Subcutaneous adipose tissue (tissue), 4 donors: ENCODE data around the gene FLRT1. TPM values are rescaled to one million over a fixed set of nuclear protein-coding genes. Genes with fewer than 3 reads are reported as not detected.

Experiments used
- CTCF ChIP-seq: fragments of 450-650 bp; IDR thresholded peaks from one replicate; pipeline ENCODE4 v1.5.1; 2016; ENCODE audit warnings: low read depth, mild to moderate bottlenecking, control low read depth, antibody characterized with exemption, moderate library complexity
- total RNA-seq, 4 donors: library from RNA; depleted of rRNA; stranded (reverse); fragments of >200 nt; gene quantifications; one replicate each; pipeline ENCODE4 v1.1.0, GENCODE V29; 2016

Gene FLRT1
- total RNA-seq, 4 donors from 2014 or later = 0.22 TPM; not detected in 3

GRCh38 chr11:64081745-64082442, 46.2 kb downstream of the FLRT1 start:
- TF ChIP-seq CTCF = no peak

- TF ChIP-seq CTCF = no peak
Observed at GRCh38 chr11:64083398-64084080, 47.8 kb downstream of the FLRT1 start.

- no peak for TF ChIP-seq CTCF
Observed at GRCh38 chr11:64084146-64084950, 48.6 kb downstream of the FLRT1 start.

- no peak for TF ChIP-seq CTCF
Observed at GRCh38 chr11:64084951-64085710, 49.4 kb downstream of the FLRT1 start.

Other genes starting within 250 kb of the FLRT1 start
- 1 to 10 TPM; 4.6 to 7.3 (median 5.0) TPM for gene SPINDOC, start 222.5 kb upstream of the FLRT1 start, total RNA-seq
- 10 to 100 TPM in 3 of 4 donors, 1 to 10 TPM in 1; 9.9 to 16.4 (median 13.3) TPM for gene MARK2, start 196.8 kb upstream of the FLRT1 start, total RNA-seq
- gene RCOR2, start 118.8 kb upstream of the FLRT1 start, total RNA-seq = under 1 TPM in 1 of 4 donors, not detected in 3; 0.88 TPM
- gene NAA40, start 96.9 kb upstream of the FLRT1 start, total RNA-seq = 10 to 100 TPM in 1 of 4 donors, 1 to 10 TPM in 3; 4.6 to 11.2 (median 7.4) TPM
- 100 to 1,000 TPM; 299 to 526 (median 371) TPM for gene COX8A, start 61.3 kb upstream of the FLRT1 start, total RNA-seq
- gene OTUB1, start 49.5 kb upstream of the FLRT1 start, total RNA-seq = 10 to 100 TPM; 41.6 to 49.1 (median 44.4) TPM
- gene MACROD1, start 130.2 kb downstream of the FLRT1 start, total RNA-seq = 10 to 100 TPM in 3 of 4 donors, 1 to 10 TPM in 1; 8.0 to 24.0 (median 19.8) TPM
- 100 to 1,000 TPM in 1 of 4 donors, 10 to 100 TPM in 3; 53.5 to 100 (median 72.6) TPM for gene STIP1, start 150.2 kb downstream of the FLRT1 start, total RNA-seq
- gene FERMT3, start 170.8 kb downstream of the FLRT1 start, total RNA-seq = 10 to 100 TPM; 23.5 to 97.6 (median 42.2) TPM
- gene TRPT1, start 190.3 kb downstream of the FLRT1 start, total RNA-seq = 10 to 100 TPM; 34.1 to 89.1 (median 43.6) TPM
- gene NUDT22, start 190.3 kb downstream of the FLRT1 start, total RNA-seq = 10 to 100 TPM; 19.2 to 77.6 (median 41.8) TPM
- gene DNAJC4, start 194.6 kb downstream of the FLRT1 start, total RNA-seq = 10 to 100 TPM; 21.5 to 32.0 (median 26.9) TPM
- gene VEGFB, start 198.7 kb downstream of the FLRT1 start, total RNA-seq = 100 to 1,000 TPM; 122 to 332 (median 231) TPM
- 10 to 100 TPM; 32.0 to 40.9 (median 36.7) TPM for gene FKBP2, start 205.2 kb downstream of the FLRT1 start, total RNA-seq
- 10 to 100 TPM; 64.3 to 73.1 (median 69.1) TPM for gene PPP1R14B, start 211.0 kb downstream of the FLRT1 start, total RNA-seq
- 10 to 100 TPM; 10.8 to 17.9 (median 16.3) TPM for gene PLCB3, start 215.6 kb downstream of the FLRT1 start, total RNA-seq
- gene BAD, start 248.7 kb downstream of the FLRT1 start, total RNA-seq = 10 to 100 TPM; 47.1 to 92.5 (median 90.6) TPM
- gene GPR137, start 249.9 kb downstream of the FLRT1 start, total RNA-seq = 10 to 100 TPM in 3 of 4 donors, 1 to 10 TPM in 1; 7.7 to 18.1 (median 14.7) TPM